ENCODE results near the gene EDARADD.
"Not testable (repeated sequence)": the region's sequence is repeated elsewhere in the genome, so short reads cannot be mapped to it uniquely, and the experiment has no call there.

EDARADD gene

GRCh38 chr1:236393681-236394481 lies at the start of gene EDARADD:
EDARADD (plus strand) TSS chr1:236394286; CDS start chr1:236394445, 159 bp downstream.
- DNase-seq (ENCODE audit: low spot score), result peak; percentile 56

- DNase-seq (ENCODE audit: low spot score), result no peak
Observed at GRCh38 chr1:236345728-236346127, 48.4 kb upstream of the EDARADD start.

DNA sequence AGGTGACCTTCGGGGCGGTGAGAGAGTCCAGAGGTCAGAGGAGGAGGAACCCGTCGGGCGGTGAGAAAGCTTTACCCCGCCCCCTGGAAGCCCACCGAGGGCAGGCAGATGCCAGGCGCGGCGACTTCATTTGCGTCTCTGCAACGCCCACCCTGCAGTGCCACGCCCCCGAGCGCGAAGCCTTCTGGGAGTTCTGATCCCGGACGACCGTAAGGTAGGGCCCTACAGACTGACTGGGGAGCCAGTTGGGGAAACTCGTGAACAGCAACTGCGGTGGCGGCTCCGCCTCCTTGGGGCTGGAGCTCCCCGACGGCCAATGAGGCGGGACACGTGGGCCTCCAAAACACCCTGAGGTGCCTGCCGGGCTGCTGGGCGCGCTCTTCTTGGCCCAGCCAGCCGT lies 46.0 kb upstream of the EDARADD start:
- DNase-seq (ENCODE audit: low spot score), result no peak

DNA sequence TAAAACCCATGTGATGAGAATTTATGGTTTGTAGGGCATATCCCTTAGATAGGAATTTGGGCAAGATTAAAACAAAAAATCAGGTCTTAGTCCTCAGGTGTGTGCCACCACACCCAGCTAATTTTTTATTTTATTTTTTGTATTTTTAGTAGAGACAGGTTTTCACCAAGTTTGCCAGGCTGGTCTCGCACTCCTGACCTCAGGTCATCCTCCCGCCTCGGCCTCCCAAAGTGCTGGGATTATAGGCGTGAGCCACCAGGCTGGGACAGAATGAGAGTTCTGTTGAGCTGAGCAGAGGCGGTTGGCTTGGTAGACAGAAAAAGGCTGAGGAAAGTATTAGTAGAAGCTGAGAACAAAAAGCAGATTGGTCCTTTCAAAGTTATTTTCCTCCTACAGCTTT lies 43.8 kb upstream of the EDARADD start:
- DNase-seq (ENCODE audit: low spot score), result no peak

DNA sequence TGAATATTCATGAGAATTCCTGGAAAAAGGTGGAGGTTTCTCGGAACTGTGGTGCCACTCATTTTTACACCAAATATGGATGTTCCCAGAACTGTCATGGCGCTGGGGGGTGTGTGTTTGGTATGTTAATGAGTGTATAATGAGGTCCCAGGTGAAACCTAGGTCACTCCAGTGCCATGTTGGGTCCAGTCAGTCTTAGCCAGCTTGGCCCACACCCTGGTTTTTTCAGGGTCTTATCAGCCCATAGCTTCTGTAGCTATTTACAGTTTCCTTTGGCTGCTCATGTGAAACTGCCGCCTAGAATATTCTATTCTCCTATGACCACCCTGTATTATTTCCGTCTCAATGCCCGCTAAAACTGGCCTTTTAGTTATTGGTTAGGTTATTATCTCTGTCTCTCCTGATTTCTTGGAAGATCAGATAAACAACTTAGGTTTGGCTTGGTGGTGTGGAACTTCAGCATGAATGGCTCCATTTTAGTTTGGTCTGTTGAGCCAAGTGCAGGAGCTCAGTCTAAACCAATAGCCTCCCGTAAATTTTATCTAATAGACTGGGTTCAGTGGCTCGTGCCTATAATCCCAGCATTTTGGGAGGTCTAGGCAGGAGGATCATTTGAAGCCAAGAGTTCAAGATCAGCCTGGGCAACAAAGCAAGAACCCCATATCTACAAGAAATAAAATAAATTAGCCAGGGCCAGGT lies 42.1 kb upstream of the EDARADD start:
- no peak for DNase-seq (ENCODE audit: low spot score)

- DNase-seq (ENCODE audit: low spot score), result not testable (repeated sequence)
Observed at GRCh38 chr1:236352747-236353146, 41.3 kb upstream of the EDARADD start.

DNA sequence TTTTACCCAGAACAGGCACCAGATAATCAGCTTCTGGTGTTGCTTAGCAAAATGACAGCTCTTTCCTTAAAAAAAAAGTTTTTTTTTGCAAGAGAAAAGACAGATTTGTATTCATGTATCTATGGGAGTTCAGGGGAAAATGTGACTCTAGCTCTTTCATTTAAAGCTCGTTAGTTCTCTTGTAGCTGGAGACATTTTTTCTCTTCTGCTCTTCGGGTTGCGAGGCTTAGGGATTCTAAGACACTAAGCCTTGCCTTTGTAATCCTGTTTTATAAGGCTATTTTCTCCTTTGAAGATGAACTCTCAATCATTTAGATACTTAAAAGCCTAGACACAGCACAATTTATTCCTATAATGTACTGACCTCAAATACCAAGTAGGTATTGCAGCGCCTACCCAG lies 40.3 kb upstream of the EDARADD start:
- no peak for DNase-seq (ENCODE audit: low spot score)

DNA sequence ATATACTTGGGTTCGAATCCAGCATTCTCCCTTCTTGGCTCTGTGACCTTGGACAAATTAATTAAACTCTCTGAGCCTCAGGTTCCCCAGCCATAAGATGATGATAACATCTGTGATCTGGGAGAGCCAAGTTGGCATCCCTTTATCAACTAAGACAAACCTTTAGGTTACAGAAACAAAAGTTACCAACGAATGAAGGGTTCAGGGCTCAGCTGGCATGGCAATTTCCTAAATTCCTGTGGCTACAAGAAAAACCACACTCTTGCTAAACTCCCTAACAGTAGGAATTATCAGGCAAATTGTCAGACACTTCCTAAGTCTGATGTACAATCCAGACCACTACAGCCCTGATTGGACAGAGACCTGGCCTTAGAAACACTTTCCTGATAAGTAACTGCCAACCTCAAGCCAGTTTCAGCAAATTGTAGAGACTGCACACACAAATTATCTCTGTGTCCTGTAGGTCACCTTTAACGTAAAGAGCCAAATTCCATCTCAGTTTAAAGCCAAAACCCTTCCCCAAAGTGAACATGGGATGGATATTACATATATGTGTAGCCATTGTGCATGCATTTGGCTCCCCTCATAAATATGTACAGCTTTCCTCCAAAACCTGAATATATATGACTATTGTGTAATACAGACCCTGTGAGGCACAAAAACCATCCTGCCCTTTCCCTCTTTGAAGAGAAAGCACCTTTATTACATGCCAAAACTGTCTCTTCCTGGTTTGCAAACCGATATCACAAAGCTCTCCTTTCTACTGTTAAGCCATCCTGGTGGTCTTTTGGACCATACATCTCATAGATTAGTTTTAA lies 39.5 kb upstream of the EDARADD start:
- peak; percentile 10 for DNase-seq (ENCODE audit: low spot score)

- DNase-seq (ENCODE audit: low spot score), result no peak
Observed at GRCh38 chr1:236356141-236356540, 37.9 kb upstream of the EDARADD start.

DNA sequence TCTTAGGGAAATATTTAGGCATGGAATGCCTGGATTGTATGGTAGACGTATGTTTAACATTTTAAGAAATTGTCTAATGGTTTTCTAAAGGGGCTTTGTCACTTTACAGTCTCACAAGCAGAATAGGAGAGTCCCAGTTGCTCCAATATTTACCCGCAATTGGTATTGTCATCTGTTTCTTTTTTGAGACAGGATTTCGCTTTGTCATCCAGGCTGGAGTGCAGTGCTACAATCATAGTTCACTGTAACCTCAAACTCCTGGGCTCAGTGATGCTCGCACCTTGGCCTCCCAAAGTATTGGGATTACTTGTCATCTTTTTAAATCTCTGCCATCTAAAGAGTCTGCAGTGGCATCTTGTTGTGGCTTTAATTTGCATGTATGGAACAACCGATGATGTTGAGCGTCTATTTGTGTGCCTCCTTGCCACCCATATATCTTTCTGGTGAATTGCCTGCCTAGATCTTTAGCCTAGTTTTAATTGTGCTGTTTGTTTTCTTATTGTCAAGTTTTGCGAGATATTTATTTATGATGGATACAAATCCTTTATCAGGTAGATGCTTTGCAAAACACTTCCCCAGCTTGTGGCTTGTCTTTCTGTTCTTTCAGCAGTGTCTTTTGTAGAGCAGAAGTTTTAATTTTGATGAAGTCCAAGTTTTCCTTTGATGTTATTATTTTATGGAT lies 32.0 kb upstream of the EDARADD start:
- DNase-seq (ENCODE audit: low spot score), result no peak

- no peak for DNase-seq (ENCODE audit: low spot score)
Observed at GRCh38 chr1:236363237-236363636, 30.8 kb upstream of the EDARADD start.

DNA sequence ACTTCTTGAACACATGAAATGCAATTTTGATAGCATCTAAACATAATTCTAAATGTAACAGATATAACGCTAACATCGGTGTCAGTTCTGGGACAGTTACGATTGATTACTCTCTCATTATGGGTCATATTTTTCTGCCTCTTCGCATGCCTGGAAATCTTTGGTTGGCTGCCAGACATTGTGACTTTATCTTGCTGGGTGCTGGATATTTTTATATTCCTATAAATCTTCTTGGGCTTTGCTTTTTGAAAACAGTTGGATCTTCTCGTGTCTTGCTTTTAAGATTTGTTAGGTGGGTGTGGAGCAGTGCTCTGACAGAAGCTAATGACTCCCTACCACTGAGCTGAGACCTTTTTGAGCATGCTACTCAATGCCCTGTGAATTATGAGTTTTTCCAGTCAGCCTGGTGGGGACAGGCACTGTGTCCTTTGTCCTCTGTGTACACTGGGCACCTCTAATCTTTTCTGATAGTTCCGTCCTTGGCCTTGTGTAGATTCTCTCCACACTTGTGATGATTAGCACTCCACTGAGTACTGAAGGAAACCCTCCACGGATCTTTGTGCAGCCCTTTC lies 28.0 kb upstream of the EDARADD start:
- no peak for DNase-seq (ENCODE audit: low spot score)

DNA sequence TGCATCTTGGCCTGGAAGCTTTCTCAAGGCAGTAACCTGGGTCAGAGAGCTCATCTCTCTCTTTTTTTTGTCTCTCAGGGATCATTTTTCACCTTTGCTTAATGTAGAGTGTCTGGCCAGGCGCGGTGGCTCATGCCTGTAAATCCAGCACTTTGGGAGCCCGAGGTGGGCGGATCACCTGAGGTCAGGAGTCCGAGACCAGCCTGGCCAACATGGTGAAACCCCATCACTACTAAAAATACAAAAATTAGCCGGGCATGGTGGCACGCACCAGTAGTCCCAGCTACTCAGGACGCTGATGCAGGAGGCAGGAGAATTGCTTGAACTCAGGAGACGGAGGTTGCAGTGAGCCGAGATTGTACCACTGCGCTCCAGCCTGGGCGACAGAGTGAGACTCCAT lies 27.4 kb upstream of the EDARADD start:
- not testable (repeated sequence) for DNase-seq (ENCODE audit: low spot score)

DNA sequence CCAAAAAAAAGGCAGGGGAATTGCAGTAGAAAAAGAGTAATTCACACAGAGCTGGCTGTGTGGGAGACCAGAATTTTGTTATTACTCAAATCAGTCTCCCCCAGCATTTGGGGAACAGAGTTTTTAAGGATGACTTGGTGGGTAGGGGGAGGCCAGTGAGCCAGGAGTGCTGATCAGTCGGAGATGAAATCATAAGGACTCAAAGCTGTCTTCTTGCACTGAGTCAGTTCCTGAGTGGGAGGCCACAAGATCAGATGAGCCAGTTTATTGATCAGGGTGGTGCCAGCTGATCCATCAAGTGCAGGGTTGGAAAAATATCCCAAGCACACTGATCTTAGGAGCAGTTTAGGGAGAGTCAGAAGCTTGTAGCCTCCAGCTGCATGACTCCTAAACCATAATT lies 23.7 kb upstream of the EDARADD start:
- DNase-seq (ENCODE audit: low spot score), result no peak

DNA sequence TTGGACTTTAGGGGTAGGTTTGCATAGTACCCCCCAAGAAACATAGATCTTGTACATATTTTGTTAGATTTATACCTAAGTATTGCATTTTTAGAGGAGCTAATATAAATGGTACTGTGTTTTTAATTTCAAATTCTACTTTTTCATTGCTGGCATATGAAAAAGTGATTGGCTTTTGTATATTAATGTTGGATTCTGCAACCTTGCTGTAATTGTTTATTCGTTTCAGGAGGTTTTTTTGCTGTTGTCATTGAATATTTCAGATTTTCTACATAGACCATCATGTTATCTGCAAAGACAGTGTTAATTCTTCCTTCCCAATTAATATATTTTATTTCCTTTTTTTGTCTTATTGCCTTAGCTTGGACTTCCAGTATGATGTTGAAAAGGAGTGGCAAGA lies 23.0 kb upstream of the EDARADD start:
- no peak for DNase-seq (ENCODE audit: low spot score)

DNA sequence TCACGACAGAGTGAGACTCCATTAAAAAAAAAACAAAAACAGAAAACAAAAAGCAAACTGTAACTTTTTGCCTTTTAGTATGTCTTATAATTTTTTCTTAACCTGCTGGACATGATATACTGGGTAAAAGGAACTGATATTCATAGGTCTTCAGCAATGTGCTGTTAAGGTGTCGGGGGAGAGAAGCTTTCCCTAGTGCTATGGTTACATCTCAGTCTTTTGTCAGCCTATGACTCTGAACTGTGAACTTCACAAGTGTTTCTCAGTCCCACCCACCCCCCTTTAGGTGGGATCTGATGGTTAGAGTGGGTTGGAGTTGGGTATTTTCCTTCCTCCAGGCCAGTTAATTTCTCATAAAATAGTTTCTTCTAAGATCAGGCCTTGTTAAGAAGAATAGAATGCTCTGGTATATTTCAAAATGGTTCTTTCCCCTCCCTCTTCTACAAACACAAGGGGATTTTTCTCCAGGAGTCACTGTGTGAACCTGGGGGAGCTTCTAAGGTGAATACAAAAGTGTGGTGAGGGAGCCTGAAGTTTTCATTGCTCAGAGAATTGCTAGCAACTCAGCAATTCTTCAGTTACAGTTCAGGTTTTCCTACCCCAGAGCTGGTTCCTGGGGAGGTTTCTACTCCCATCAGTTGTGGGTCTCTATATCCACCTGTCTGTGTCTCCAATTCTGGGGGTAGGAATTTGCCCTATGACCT lies 16.1 kb upstream of the EDARADD start:
- DNase-seq (ENCODE audit: low spot score), result no peak

GRCh38 chr1:236381565-236382158 lies 12.4 kb upstream of the EDARADD start:
- peak; percentile 42 for DNase-seq (ENCODE audit: low spot score)

- no peak for DNase-seq (ENCODE audit: low spot score)
Observed at GRCh38 chr1:236388332-236388731, 5.8 kb upstream of the EDARADD start.

GRCh38 chr1:236389253-236389652 lies 4.8 kb upstream of the EDARADD start:
- DNase-seq (ENCODE audit: low spot score), result no peak

DNA sequence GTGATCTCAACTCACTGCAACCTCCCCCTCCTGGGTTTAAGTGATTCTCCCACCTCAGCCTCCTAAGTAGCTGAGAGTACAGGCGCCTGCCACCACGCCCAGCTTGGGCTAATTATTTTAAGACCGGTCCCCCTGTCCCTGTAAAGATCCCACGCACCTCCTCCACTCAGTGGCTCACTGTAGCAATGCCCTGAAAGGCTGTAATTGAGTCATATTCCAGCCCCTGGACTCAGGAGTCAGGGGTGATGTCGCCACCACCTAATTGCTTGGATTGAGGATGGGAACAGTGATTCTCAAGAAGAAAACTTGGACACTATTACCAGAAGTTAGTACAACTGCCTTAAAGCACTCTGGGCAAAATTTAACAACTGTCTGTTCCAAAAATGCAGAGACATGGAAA lies 3.1 kb upstream of the EDARADD start:
- no peak for DNase-seq (ENCODE audit: low spot score)

DNA sequence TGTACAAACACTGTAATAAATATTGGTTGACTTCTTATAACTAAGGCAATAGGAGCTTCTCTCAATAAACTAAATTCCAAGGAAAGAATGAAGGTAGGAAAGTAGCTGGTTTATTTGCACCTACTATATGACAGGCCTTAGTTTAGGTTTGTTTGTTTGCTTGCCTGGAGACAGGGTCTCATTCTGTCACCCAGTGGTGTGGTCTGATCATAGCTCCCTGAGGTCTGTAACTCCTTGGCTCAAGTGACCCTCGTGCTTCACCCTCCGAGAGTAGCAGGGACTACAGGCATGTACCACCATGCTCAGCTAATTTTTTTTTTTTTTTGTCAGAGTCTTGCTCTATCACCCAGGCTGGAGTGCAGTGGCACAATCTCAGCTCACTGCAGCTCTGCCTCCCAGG lies 1.9 kb upstream of the EDARADD start:
- no peak for DNase-seq (ENCODE audit: low spot score)
